ENCODE results near the gene EIF3L.

GRCh38 chr22:37896939-37897338, 47.7 kb downstream of the EIF3L start:
- no peak for TF ChIP-seq CTCF (IDR thresholded peaks at IDR 0.05; ENCODE audit: low read depth, low read length, poor library complexity, severe bottlenecking)
- no peak for TF ChIP-seq EZH2phosphoT487 (IDR thresholded peaks at IDR 0.05; ENCODE audit: borderline replicate concordance, low read length)
